Neural cell (in vitro differentiated cells): ENCODE results near the gene MFAP2.

Experiments used
- EP300 ChIP-seq: fragments of 450-650 bp; conservative IDR thresholded peaks from 2 replicates; pipeline ENCODE4 v1.6.1; 2014; ENCODE audit warnings: antibody characterized with exemption, mild to moderate bottlenecking, moderate library complexity; ENCODE audit not compliant: poor library complexity, severe bottlenecking
- EZH2 ChIP-seq: fragments of 200-600, 300-800 bp; shearing (Covaris generic), sonication (generic); IDR thresholded peaks from 2 replicates; pipeline ENCODE4 v1.6.1; 2014; ENCODE audit warnings: antibody characterized with exemption, low read length, borderline replicate concordance, mild to moderate bottlenecking; ENCODE audit not compliant: insufficient read depth, poor library complexity, severe bottlenecking
- POLR2AphosphoS5 ChIP-seq: IDR thresholded peaks from 2 replicates; pipeline ENCODE4 v1.6.1; 2012
- RAD21 ChIP-seq: fragments of 450-650 bp; conservative IDR thresholded peaks from 2 replicates; pipeline ENCODE4 v1.6.1; 2014; ENCODE audit warnings: antibody characterized with exemption, mild to moderate bottlenecking, moderate library complexity
- REST ChIP-seq: IDR thresholded peaks from 2 replicates; pipeline ENCODE4 v1.6.1; 2012; ENCODE audit warnings: borderline replicate concordance
- TF ChIP-seq, protein P1 (sequence below): fragments of 450-650 bp; IDR thresholded peaks from 2 replicates; pipeline ENCODE4 v1.5.1; 2014; ENCODE audit warnings: antibody characterized with exemption, mild to moderate bottlenecking, moderate library complexity; ENCODE audit not compliant: poor library complexity, severe bottlenecking

DNA sequence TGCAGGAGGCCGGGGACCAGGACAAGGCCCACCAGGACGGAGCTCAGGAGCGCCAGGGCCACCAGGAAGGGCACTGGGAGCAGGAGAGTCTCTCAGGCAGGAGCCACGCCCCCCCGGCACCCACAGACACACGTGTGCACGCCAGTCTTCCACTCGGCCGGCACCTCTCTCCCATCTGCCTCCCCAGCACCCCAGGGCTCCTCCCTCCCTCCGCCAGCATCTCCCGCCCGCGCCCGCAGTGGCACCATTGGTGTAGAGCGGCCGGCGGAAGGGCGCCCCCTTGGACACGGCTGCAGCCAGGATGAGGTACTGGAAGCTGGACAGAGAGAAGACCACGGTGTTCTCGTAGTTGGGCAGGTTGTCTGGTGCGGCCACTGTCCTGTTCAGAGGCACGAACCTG is 6.1 kb upstream of the MFAP2 start:
- TF ChIP-seq, protein P1, sequence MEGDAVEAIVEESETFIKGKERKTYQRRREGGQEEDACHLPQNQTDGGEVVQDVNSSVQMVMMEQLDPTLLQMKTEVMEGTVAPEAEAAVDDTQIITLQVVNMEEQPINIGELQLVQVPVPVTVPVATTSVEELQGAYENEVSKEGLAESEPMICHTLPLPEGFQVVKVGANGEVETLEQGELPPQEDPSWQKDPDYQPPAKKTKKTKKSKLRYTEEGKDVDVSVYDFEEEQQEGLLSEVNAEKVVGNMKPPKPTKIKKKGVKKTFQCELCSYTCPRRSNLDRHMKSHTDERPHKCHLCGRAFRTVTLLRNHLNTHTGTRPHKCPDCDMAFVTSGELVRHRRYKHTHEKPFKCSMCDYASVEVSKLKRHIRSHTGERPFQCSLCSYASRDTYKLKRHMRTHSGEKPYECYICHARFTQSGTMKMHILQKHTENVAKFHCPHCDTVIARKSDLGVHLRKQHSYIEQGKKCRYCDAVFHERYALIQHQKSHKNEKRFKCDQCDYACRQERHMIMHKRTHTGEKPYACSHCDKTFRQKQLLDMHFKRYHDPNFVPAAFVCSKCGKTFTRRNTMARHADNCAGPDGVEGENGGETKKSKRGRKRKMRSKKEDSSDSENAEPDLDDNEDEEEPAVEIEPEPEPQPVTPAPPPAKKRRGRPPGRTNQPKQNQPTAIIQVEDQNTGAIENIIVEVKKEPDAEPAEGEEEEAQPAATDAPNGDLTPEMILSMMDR = no peak
- TF ChIP-seq RAD21 (no peak), REST (no peak), POLR2AphosphoS5 (no peak), EZH2 (no peak), EP300 (no peak)
